Measurements from ENCODE around the gene FOXO6. TPM values are rescaled to one million over a fixed set of nuclear protein-coding genes. Genes with fewer than 3 reads are reported as not detected.

FOXO6 gene
- total and polyA plus RNA-seq, 2 donors from 2014 or later = 0.47 to 1.0 TPM

DNA sequence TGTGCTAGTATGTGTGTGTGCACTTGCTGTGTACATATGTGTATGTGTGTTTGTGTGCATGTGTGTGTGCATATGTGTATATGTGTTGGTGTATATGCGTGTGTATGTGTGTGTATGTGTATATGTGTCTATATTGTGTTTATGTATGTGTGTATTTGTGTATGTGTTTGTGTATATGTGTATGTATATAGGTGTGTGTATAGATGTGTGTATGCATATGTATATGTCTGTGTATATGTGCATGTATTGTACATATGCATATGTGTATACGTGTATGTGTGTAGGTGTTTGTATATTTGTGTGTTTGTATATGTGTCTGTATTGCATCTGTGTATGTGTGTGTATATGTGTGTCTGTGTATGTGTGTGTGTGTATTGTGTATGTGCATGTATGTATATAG lies 64.1 kb downstream of the FOXO6 start:
- H3K27me3 ChIP-seq (ENCODE audit: control insufficient read depth, insufficient read depth, low read length) = no peaks in the 10 kb centered on the region
- TF ChIP-seq, protein P1, sequence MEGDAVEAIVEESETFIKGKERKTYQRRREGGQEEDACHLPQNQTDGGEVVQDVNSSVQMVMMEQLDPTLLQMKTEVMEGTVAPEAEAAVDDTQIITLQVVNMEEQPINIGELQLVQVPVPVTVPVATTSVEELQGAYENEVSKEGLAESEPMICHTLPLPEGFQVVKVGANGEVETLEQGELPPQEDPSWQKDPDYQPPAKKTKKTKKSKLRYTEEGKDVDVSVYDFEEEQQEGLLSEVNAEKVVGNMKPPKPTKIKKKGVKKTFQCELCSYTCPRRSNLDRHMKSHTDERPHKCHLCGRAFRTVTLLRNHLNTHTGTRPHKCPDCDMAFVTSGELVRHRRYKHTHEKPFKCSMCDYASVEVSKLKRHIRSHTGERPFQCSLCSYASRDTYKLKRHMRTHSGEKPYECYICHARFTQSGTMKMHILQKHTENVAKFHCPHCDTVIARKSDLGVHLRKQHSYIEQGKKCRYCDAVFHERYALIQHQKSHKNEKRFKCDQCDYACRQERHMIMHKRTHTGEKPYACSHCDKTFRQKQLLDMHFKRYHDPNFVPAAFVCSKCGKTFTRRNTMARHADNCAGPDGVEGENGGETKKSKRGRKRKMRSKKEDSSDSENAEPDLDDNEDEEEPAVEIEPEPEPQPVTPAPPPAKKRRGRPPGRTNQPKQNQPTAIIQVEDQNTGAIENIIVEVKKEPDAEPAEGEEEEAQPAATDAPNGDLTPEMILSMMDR (IDR thresholded peaks at IDR 0.05; ENCODE audit: borderline replicate concordance, extremely low read depth, insufficient read depth) = no peak
- H3K4me1 ChIP-seq (ENCODE audit: control insufficient read depth in 2 of 3, insufficient read depth in 2 of 3, low read depth in 1 of 3, low read length in 3 of 3) = no peaks in the 10 kb centered on the region
- H3K36me3 ChIP-seq (ENCODE audit: control insufficient read depth in 2 of 3, insufficient read depth in 3 of 3, low read length in 3 of 3) = no peaks in the 10 kb centered on the region
- H3K27ac ChIP-seq (ENCODE audit: low read depth in 2 of 2, low read length in 2 of 2) = no peak overlapping the region
- FAIRE-seq = no peak
- intact Hi-C loops (cut with DNase I) = no loop called here
- no peak overlapping the region for H3K9ac ChIP-seq (ENCODE audit: low read length in 3 of 3)
- H3K4me3 ChIP-seq (ENCODE audit: low read length in 3 of 3) = no peak overlapping the region
- H3K9me3 ChIP-seq (ENCODE audit: control insufficient read depth in 2 of 3, insufficient read depth in 1 of 3, low read length in 3 of 3) = no peaks in the 10 kb centered on the region
- no peak for DNase-seq

DNA sequence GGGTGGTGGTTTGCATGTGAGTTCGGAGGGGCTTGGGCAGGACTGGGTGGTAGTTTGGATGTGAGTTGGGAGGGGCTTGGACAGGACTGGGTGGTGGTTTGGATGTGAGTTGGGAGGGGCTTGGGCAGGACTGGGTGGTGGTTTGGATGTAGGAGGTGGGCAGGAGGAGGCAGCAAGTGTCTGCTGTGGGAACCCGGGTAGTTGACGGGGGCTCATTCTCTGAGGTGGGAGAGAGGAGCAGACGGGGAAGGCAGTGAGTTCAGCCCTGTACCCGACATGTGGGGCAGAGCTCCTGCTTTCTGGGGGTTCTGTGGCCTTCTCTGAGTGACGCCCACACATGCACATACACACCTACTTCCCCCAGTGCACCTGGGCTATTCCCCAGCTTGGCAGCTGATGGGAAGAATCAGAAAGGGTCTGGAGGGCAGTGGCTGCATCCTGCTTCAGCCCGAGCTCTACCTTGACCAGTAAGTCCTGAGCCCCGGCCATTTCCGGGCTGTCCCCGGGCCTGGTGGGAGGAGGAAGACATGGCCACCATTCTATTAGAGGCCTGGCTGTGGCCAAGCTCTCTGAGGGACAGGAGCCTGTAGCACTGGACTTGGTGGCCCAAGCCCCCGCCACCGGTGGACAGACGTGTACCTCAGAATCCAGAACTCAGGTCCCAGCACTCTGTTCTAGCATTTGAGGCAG lies 65.1 kb downstream of the FOXO6 start:
- DNase-seq = no peak
- intact Hi-C loops (cut with DNase I) = no loop called here
- no peak for FAIRE-seq
- Histone ChIP-seq H3K27me3 (ENCODE audit: control insufficient read depth, insufficient read depth, low read length) (no peaks in the 10 kb centered on the region), H3K27ac (ENCODE audit: low read depth in 2 of 2, low read length in 2 of 2) (no peak overlapping the region), H3K36me3 (ENCODE audit: control insufficient read depth in 2 of 3, insufficient read depth in 3 of 3, low read length in 3 of 3) (no peaks in the 10 kb centered on the region), H3K9me3 (ENCODE audit: control insufficient read depth in 2 of 3, insufficient read depth in 1 of 3, low read length in 3 of 3) (no peaks in the 10 kb centered on the region), H3K9ac (ENCODE audit: low read length in 3 of 3) (no peak overlapping the region), H3K4me1 (ENCODE audit: control insufficient read depth in 2 of 3, insufficient read depth in 2 of 3, low read depth in 1 of 3, low read length in 3 of 3) (no peaks in the 10 kb centered on the region), H3K4me3 (ENCODE audit: low read length in 3 of 3) (no peak overlapping the region)
- TF ChIP-seq, protein P1 (IDR thresholded peaks at IDR 0.05; ENCODE audit: borderline replicate concordance, extremely low read depth, insufficient read depth) = no peak

DNA sequence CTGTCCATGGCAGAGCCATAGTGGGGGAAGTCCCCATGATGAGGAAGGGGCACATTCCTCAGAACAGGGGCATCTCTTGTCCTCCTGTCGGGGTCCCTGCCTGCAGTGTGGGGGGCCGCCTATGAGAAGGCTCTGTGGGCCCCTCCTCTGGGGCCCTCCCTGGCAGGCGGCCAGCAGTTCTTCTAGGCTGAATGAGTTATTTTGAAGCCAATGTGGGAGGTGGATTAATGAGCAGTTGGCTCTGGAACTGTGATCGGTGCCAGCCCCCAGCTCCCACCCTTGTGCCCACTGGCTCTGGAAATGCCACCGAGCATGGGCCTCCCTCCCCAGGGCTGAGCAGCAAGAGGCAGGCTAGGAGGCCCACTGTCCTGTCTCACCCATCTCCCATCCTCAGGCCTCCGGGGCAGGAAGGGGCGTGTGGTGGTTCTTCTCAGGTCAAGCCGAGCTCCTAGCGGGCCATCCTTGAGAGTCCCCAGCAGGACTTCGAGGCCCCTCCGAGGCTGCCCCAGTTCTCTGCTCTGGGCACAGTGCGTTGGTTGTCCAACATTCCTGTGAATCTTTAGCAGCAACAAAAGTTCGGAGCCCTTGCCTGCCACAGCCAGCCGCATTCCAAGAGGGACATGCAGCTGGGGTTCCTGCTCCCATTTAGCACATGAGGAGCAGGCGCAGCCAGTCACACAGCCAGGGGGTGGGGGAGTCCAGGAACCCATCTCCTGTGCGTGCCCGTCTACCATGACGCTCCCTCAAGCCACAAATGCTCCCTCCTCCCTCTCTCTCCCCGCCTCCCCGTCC lies 66.1 kb downstream of the FOXO6 start:
- peak in 2 of 5 donors; percentile 50 for DNase-seq
- no peaks in the 10 kb centered on the region for H3K9me3 ChIP-seq (ENCODE audit: control insufficient read depth in 2 of 3, insufficient read depth in 1 of 3, low read length in 3 of 3)
- intact Hi-C loops (cut with DNase I) = no loop called here
- H3K27me3 ChIP-seq (ENCODE audit: control insufficient read depth, insufficient read depth, low read length) = no peaks in the 10 kb centered on the region
- no peak for FAIRE-seq
- no peak overlapping the region for H3K27ac ChIP-seq (ENCODE audit: low read depth in 2 of 2, low read length in 2 of 2)
- TF ChIP-seq, protein P1 (IDR thresholded peaks at IDR 0.05; ENCODE audit: borderline replicate concordance, extremely low read depth, insufficient read depth) = no peak
- H3K9ac ChIP-seq (ENCODE audit: low read length in 3 of 3) = no peak overlapping the region
- no peaks in the 10 kb centered on the region for H3K36me3 ChIP-seq (ENCODE audit: control insufficient read depth in 2 of 3, insufficient read depth in 3 of 3, low read length in 3 of 3)
- H3K4me3 ChIP-seq (ENCODE audit: low read length in 3 of 3) = no peak overlapping the region
- H3K4me1 ChIP-seq (ENCODE audit: control insufficient read depth in 2 of 3, insufficient read depth in 2 of 3, low read depth in 1 of 3, low read length in 3 of 3) = peaks cover 0 to 5% (median 3%) of the 10 kb centered on the region in 3 donors

Measured in kidney (tissue), 14 donors.